ENCODE measurements around the gene ATF2. TPM values are rescaled to one million over a fixed set of nuclear protein-coding genes. Genes with fewer than 3 reads are reported as not detected.
"Not testable (repeated sequence)": the region's sequence is repeated elsewhere in the genome, so short reads cannot be mapped to it uniquely, and the experiment has no call there.

The ATF2 gene
- polyA plus RNA-seq, 1 donor from 2014 or later = 27.8 TPM

GRCh38 chr2:175143191-175143590 lies 24.8 kb downstream of the ATF2 start:
- Mint-ChIP-seq H3K27ac (no peak overlapping the region), H3K9me3 (no peaks in the 10 kb centered on the region), H3K27me3 (no peaks in the 10 kb centered on the region), H3K36me3 (peaks cover 6% of the 10 kb centered on the region), H3K4me3 (no peak overlapping the region), H3K4me1 (peaks cover 12 to 13% (median 13%) of the 10 kb centered on the region in 3 donors)

- no peak overlapping the region for H3K4me3 Mint-ChIP-seq
- peaks cover 19 to 20% (median 20%) of the 10 kb centered on the region in 3 donors for H3K4me1 Mint-ChIP-seq
- no peak overlapping the region for H3K27ac Mint-ChIP-seq
- H3K27me3 Mint-ChIP-seq = no peaks in the 10 kb centered on the region
- H3K9me3 Mint-ChIP-seq = no peaks in the 10 kb centered on the region
- peaks cover 6% of the 10 kb centered on the region for H3K36me3 Mint-ChIP-seq
These were observed 27.7 kb downstream of the ATF2 start for GRCh38 chr2:175140332-175140731.

GRCh38 chr2:175137793-175138192 lies 30.2 kb downstream of the ATF2 start:
- no peak overlapping the region for H3K4me3 Mint-ChIP-seq
- H3K4me1 Mint-ChIP-seq = peaks cover 21 to 25% (median 23%) of the 10 kb centered on the region in 3 donors
- H3K36me3 Mint-ChIP-seq = peaks cover 5% of the 10 kb centered on the region
- no peaks in the 10 kb centered on the region for H3K27me3 Mint-ChIP-seq
- H3K9me3 Mint-ChIP-seq = no peaks in the 10 kb centered on the region
- no peak overlapping the region for H3K27ac Mint-ChIP-seq

GRCh38 chr2:175136334-175137215 lies 31.4 kb downstream of the ATF2 start:
- H3K4me1 Mint-ChIP-seq = peaks cover 20 to 23% (median 21%) of the 10 kb centered on the region in 3 donors
- H3K27me3 Mint-ChIP-seq = no peaks in the 10 kb centered on the region
- H3K4me3 Mint-ChIP-seq = peak overlapping the region in 2 of 4 donors; percentile 42 to 43
- H3K36me3 Mint-ChIP-seq = peaks cover 4% of the 10 kb centered on the region
- no peaks in the 10 kb centered on the region for H3K9me3 Mint-ChIP-seq
- peak overlapping the region in 1 of 3 donors; percentile 9 for H3K27ac Mint-ChIP-seq

- no peaks in the 10 kb centered on the region for H3K9me3 Mint-ChIP-seq
- no peaks in the 10 kb centered on the region for H3K27me3 Mint-ChIP-seq
- H3K4me3 Mint-ChIP-seq = no peak overlapping the region
- peaks cover 16 to 23% (median 22%) of the 10 kb centered on the region in 3 donors for H3K4me1 Mint-ChIP-seq
- H3K36me3 Mint-ChIP-seq = peaks cover 4% of the 10 kb centered on the region
- H3K27ac Mint-ChIP-seq = no peak overlapping the region
These were observed 32.1 kb downstream of the ATF2 start for GRCh38 chr2:175135862-175136261.

- Mint-ChIP-seq H3K9me3 (no peaks in the 10 kb centered on the region), H3K4me3 (no peak overlapping the region), H3K27me3 (no peaks in the 10 kb centered on the region), H3K4me1 (peaks cover 16 to 22% (median 20%) of the 10 kb centered on the region in 3 donors), H3K36me3 (peaks cover 4% of the 10 kb centered on the region), H3K27ac (peak overlapping the region in 1 of 3 donors; percentile 56)
These were observed 32.8 kb downstream of the ATF2 start for GRCh38 chr2:175135177-175135576.

GRCh38 chr2:175131252-175131651 lies 36.8 kb downstream of the ATF2 start:
- H3K27ac Mint-ChIP-seq = no peak overlapping the region
- no peak overlapping the region for H3K4me3 Mint-ChIP-seq
- H3K4me1 Mint-ChIP-seq = peaks cover 5 to 10% (median 7%) of the 10 kb centered on the region in 3 donors
- peaks cover 14% of the 10 kb centered on the region for H3K36me3 Mint-ChIP-seq
- H3K9me3 Mint-ChIP-seq = no peaks in the 10 kb centered on the region
- no peaks in the 10 kb centered on the region for H3K27me3 Mint-ChIP-seq

GRCh38 chr2:175126661-175127060 lies 41.3 kb downstream of the ATF2 start:
- Mint-ChIP-seq H3K27ac (no peak overlapping the region), H3K27me3 (no peaks in the 10 kb centered on the region), H3K9me3 (no peaks in the 10 kb centered on the region), H3K4me3 (no peak overlapping the region), H3K4me1 (peaks cover 3 to 7% (median 7%) of the 10 kb centered on the region in 3 donors), H3K36me3 (peaks cover 13% of the 10 kb centered on the region)

- no peak overlapping the region for H3K27ac Mint-ChIP-seq
- peaks cover 7% of the 10 kb centered on the region for H3K36me3 Mint-ChIP-seq
- peaks cover 4 to 11% (median 7%) of the 10 kb centered on the region in 3 donors for H3K4me1 Mint-ChIP-seq
- no peaks in the 10 kb centered on the region for H3K9me3 Mint-ChIP-seq
- H3K27me3 Mint-ChIP-seq = no peaks in the 10 kb centered on the region
- H3K4me3 Mint-ChIP-seq = no peak overlapping the region
These were observed 44.7 kb downstream of the ATF2 start for GRCh38 chr2:175123254-175123653.

GRCh38 chr2:175111200-175111657 lies 56.8 kb downstream of the ATF2 start:
- no peak overlapping the region for H3K4me3 Mint-ChIP-seq
- peaks cover 3% of the 10 kb centered on the region for H3K36me3 Mint-ChIP-seq
- H3K4me1 Mint-ChIP-seq = peaks cover 0 to 2% (median 0%) of the 10 kb centered on the region in 3 donors
- H3K27me3 Mint-ChIP-seq = no peaks in the 10 kb centered on the region
- H3K27ac Mint-ChIP-seq = no peak overlapping the region
- H3K9me3 Mint-ChIP-seq = no peaks in the 10 kb centered on the region

GRCh38 chr2:175108091-175108490 lies 59.9 kb downstream of the ATF2 start:
- H3K9me3 Mint-ChIP-seq, H3K36me3 Mint-ChIP-seq, H3K27ac Mint-ChIP-seq, H3K27me3 Mint-ChIP-seq, H3K4me1 Mint-ChIP-seq, H3K4me3 Mint-ChIP-seq: not testable (repeated sequence)

- H3K4me1 Mint-ChIP-seq = peaks cover 0 to 2% (median 0%) of the 10 kb centered on the region in 3 donors
- H3K4me3 Mint-ChIP-seq = no peak overlapping the region
- peaks cover 11% of the 10 kb centered on the region for H3K36me3 Mint-ChIP-seq
- no peak overlapping the region for H3K27ac Mint-ChIP-seq
- no peaks in the 10 kb centered on the region for H3K27me3 Mint-ChIP-seq
- H3K9me3 Mint-ChIP-seq = no peaks in the 10 kb centered on the region
These were observed 60.9 kb downstream of the ATF2 start for GRCh38 chr2:175107146-175107545.

GRCh38 chr2:175103191-175103590 lies 64.8 kb downstream of the ATF2 start:
- H3K27ac Mint-ChIP-seq = no peak overlapping the region
- peaks cover 30% of the 10 kb centered on the region for H3K36me3 Mint-ChIP-seq
- peaks cover 0 to 2% (median 0%) of the 10 kb centered on the region in 3 donors for H3K4me1 Mint-ChIP-seq
- no peak overlapping the region for H3K4me3 Mint-ChIP-seq
- H3K27me3 Mint-ChIP-seq = no peaks in the 10 kb centered on the region
- H3K9me3 Mint-ChIP-seq = no peaks in the 10 kb centered on the region

GRCh38 chr2:175101514-175101913 lies 66.5 kb downstream of the ATF2 start:
- Mint-ChIP-seq H3K4me3 (no peak overlapping the region), H3K27me3 (no peaks in the 10 kb centered on the region), H3K27ac (no peak overlapping the region), H3K9me3 (no peaks in the 10 kb centered on the region), H3K36me3 (peaks cover 30% of the 10 kb centered on the region), H3K4me1 (peaks cover 0 to 2% (median 0%) of the 10 kb centered on the region in 3 donors)

- no peak overlapping the region for H3K27ac Mint-ChIP-seq
- peaks cover 25% of the 10 kb centered on the region for H3K36me3 Mint-ChIP-seq
- peaks cover 0 to 2% (median 0%) of the 10 kb centered on the region in 3 donors for H3K4me1 Mint-ChIP-seq
These were observed 70.7 kb downstream of the ATF2 start for GRCh38 chr2:175097297-175097696.

GRCh38 chr2:175084117-175084516 lies 83.9 kb downstream of the ATF2 start:
- H3K9me3 Mint-ChIP-seq, H3K4me3 Mint-ChIP-seq, H3K27ac Mint-ChIP-seq, H3K4me1 Mint-ChIP-seq, H3K27me3 Mint-ChIP-seq: not testable (repeated sequence)
- H3K36me3 Mint-ChIP-seq = peaks cover 19% of the 10 kb centered on the region

More at GRCh38 chr2:175097297-175097696, 70.7 kb downstream of the ATF2 start:
- H3K4me3 Mint-ChIP-seq = no peak overlapping the region
- no peaks in the 10 kb centered on the region for H3K9me3 Mint-ChIP-seq
- H3K27me3 Mint-ChIP-seq = no peaks in the 10 kb centered on the region

Data from IgD-negative memory B cell (primary cell).